ENCODE results near the gene LYPD1.

LYPD1 gene

DNA sequence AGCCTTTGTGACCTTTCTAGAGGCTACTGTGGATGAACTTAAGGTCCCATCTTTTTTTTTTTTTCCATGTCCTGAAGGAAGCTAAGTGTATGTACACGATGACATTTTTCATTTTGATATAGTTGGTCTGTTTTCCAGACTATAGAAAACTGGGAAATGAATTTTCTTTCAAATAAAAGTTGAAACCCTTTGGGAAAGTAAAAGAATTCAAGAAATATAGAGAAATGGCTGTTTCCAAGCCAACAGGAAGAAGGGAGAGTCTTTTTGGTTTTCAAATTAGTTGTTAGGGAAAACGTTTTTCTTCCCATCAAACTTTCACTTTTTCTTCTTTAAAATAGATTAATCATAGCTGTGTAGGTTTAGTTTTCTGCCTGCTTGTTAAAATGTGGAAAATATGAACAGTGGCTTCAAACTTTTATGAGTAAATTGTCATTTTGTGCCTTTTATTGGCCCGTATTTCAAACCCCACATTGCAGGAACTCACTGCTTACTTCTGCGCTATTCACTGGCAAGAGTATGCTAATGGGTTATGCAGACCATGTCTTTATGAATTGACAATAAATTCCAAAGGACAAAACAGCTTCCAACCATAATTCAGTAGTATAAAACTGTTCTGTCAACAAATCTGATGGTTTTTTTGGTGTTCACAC lies 27.7 kb upstream of the LYPD1 start:
- TF ChIP-seq, protein P1, sequence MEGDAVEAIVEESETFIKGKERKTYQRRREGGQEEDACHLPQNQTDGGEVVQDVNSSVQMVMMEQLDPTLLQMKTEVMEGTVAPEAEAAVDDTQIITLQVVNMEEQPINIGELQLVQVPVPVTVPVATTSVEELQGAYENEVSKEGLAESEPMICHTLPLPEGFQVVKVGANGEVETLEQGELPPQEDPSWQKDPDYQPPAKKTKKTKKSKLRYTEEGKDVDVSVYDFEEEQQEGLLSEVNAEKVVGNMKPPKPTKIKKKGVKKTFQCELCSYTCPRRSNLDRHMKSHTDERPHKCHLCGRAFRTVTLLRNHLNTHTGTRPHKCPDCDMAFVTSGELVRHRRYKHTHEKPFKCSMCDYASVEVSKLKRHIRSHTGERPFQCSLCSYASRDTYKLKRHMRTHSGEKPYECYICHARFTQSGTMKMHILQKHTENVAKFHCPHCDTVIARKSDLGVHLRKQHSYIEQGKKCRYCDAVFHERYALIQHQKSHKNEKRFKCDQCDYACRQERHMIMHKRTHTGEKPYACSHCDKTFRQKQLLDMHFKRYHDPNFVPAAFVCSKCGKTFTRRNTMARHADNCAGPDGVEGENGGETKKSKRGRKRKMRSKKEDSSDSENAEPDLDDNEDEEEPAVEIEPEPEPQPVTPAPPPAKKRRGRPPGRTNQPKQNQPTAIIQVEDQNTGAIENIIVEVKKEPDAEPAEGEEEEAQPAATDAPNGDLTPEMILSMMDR (conservative IDR thresholded peaks at IDR 0.05; ENCODE audit: control insufficient read depth, insufficient read depth, low read depth, low read length), result no peak
- DNase-seq (ENCODE audit: low read depth), result no peak
- H3K4me3 ChIP-seq (ENCODE audit: control insufficient read depth, low read depth, low read length), result no peak overlapping the region

DNA sequence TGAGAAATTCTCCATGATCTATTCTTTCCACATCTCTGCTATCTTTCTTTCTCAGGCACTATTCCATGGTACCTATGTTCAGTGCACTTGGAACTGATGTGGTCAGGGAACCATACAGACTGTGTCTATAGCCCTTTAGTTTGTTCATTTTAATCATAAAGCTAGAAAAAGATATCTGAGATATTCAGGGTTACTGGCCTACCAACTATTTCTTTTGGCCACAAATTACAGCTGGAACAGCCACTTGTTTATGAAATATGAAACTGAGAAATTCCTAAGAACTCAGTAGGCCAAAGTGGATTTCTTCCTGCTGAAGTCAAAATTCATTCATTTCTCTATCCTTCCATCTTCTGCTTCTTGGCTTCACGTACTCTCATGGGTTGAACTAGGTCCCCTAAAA lies 22.8 kb upstream of the LYPD1 start:
- DNase-seq (ENCODE audit: low read depth), result no peak
- H3K4me3 ChIP-seq (ENCODE audit: control insufficient read depth, low read depth, low read length), result no peak overlapping the region
- TF ChIP-seq, protein P1 (conservative IDR thresholded peaks at IDR 0.05; ENCODE audit: control insufficient read depth, insufficient read depth, low read depth, low read length), result no peak

DNA sequence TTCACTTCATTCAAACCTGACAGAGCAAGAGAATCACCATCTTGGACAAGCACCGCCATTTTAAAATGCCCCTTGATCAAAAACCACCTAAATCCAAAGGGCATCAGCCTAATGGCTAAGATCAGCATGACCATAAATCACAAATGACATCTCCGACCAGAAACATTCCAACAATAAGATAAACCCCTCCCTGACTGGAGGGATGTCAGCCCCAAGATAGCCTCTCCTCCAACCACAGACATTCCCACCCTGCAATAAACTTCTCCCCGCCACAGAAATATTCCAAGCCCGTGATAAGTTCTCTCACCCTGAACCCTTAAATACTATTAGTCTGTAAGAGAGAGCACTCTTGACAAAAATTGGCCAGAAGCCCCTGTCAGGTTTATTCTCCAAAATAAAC lies 21.6 kb upstream of the LYPD1 start:
- no peak overlapping the region for H3K4me3 ChIP-seq (ENCODE audit: control insufficient read depth, low read depth, low read length)
- DNase-seq (ENCODE audit: low read depth), result no peak
- TF ChIP-seq, protein P1 (conservative IDR thresholded peaks at IDR 0.05; ENCODE audit: control insufficient read depth, insufficient read depth, low read depth, low read length), result no peak

DNA sequence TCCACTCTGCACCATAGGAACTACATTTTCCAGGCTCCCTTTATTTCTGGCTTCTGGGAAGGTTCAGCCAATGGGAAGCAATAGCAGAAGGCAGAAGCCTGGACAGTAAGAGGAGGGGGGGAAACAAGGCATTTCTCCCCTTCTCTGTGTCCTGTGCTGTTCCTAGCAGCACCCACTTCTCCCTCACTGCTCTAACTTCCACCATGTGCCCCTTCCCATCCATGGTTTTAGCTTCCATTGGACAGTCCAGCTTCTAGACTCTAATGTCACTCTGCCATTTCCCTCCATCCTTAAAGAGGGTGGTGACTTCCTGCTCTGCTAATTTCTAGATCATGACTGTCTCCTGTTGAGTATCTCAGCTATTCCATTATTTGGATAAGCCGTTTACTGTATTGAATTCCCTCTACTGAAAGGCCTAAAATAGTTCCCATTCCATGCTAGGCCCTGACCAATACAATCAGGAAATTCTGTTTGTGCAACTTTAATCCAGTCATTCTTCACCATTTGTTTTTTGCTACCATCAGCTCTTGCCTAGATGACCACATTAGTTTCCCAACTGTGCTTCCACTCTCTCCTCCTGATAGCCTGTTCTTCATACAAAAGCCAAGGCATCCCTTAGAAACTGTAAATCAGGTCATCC lies 20.8 kb upstream of the LYPD1 start:
- TF ChIP-seq, protein P1 (conservative IDR thresholded peaks at IDR 0.05; ENCODE audit: control insufficient read depth, insufficient read depth, low read depth, low read length), result no peak
- no peak for DNase-seq (ENCODE audit: low read depth)
- H3K4me3 ChIP-seq (ENCODE audit: control insufficient read depth, low read depth, low read length), result no peak overlapping the region

DNA sequence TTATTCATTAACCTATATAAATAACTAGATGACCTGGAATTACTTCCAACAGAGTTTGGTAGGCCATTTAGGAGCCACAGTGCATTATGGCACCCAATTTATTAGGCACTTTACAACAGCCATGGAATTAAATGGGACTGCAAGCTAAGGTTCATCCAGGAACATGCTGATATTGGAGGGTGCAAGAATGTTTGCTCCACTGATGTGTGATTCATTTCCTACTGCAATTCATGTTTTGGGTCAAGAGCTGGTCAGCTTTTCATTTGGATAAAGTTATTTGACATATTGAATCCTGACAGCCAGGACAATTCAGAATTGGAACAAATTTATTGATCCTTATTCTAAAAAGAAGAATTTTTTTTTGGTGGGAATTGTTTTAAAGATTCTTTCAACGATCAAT lies 11.8 kb upstream of the LYPD1 start:
- TF ChIP-seq, protein P1 (conservative IDR thresholded peaks at IDR 0.05; ENCODE audit: control insufficient read depth, insufficient read depth, low read depth, low read length), result no peak
- H3K4me3 ChIP-seq (ENCODE audit: control insufficient read depth, low read depth, low read length), result no peak overlapping the region
- DNase-seq (ENCODE audit: low read depth), result no peak

DNA sequence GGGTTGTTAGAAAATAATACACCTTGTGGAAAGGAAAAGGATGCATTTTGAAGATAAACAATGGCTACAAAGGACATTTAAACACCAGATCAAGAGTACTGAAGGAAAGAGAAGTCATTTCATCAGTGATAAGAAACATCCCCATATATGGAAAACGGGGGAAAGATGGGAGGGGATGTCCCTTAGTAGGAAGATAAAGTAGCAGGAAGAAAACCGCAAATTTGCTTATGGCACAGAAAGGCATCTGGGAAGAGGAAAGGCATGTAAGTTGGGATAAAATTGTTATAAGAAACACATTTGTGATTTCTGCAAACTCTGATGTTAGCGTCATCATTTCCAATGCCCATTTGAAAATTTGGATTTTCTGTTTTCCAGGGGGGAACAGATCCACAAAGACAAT lies 10.5 kb upstream of the LYPD1 start:
- TF ChIP-seq, protein P1 (conservative IDR thresholded peaks at IDR 0.05; ENCODE audit: control insufficient read depth, insufficient read depth, low read depth, low read length), result no peak
- no peak for DNase-seq (ENCODE audit: low read depth)
- no peak overlapping the region for H3K4me3 ChIP-seq (ENCODE audit: control insufficient read depth, low read depth, low read length)

All from fibroblast of mammary gland (primary cell).